ENCODE results near the gene CAPZA2. TPM values are rescaled to one million over a fixed set of nuclear protein-coding genes. Genes with fewer than 3 reads are reported as not detected.
A peak's percentile ranks its signal among the peaks of the same experiment; 100 is the strongest.

The CAPZA2 gene
- total RNA-seq, 1 donor from 2014 or later: 69.8 TPM

GRCh38 chr7:116949941-116950801 is 87.8 kb downstream of the CAPZA2 start:
- Histone ChIP-seq H3K4me3 (ENCODE audit: low read depth, low read length) (no peak overlapping the region), H3K27me3 (ENCODE audit: control insufficient read depth, insufficient read depth, low read length) (no peaks in the 10 kb centered on the region), H3K36me3 (ENCODE audit: control insufficient read depth, insufficient read depth, low read length) (no peaks in the 10 kb centered on the region)
- TF ChIP-seq, protein P1, sequence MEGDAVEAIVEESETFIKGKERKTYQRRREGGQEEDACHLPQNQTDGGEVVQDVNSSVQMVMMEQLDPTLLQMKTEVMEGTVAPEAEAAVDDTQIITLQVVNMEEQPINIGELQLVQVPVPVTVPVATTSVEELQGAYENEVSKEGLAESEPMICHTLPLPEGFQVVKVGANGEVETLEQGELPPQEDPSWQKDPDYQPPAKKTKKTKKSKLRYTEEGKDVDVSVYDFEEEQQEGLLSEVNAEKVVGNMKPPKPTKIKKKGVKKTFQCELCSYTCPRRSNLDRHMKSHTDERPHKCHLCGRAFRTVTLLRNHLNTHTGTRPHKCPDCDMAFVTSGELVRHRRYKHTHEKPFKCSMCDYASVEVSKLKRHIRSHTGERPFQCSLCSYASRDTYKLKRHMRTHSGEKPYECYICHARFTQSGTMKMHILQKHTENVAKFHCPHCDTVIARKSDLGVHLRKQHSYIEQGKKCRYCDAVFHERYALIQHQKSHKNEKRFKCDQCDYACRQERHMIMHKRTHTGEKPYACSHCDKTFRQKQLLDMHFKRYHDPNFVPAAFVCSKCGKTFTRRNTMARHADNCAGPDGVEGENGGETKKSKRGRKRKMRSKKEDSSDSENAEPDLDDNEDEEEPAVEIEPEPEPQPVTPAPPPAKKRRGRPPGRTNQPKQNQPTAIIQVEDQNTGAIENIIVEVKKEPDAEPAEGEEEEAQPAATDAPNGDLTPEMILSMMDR (IDR thresholded peaks at IDR 0.05; ENCODE audit: insufficient read depth, low read length, poor library complexity, severe bottlenecking): no peak
- DNase-seq (ENCODE audit: low read depth): no peak

DNA sequence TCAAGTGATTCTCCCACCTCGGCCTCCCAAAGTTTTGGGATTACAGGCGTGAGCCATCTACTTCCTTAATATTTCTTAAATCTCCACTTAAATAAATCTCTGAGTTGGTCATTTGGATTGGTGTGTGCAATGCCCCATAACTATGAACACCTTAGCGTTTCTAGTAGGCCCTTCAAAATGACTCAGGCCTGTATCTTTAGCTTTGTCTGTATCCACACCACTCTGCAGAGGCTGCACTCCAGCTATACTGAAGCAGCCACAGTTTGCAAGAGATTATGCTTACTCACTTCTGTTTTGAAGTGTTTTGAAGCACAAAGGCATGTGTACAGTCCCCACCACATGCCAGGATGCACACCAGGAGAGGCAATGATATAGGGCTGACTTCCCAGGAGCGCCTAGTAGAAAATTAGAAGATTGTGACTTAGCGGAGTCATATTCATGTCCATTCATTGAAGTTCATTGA is 88.5 kb downstream of the CAPZA2 start:
- H3K36me3 ChIP-seq (ENCODE audit: control insufficient read depth, insufficient read depth, low read length): no peaks in the 10 kb centered on the region

GRCh38 chr7:116951366-116952292 is 89.2 kb downstream of the CAPZA2 start:
- no peaks in the 10 kb centered on the region for H3K36me3 ChIP-seq (ENCODE audit: control insufficient read depth, insufficient read depth, low read length)
- no peaks in the 10 kb centered on the region for H3K27me3 ChIP-seq (ENCODE audit: control insufficient read depth, insufficient read depth, low read length)
- TF ChIP-seq, protein P1 (IDR thresholded peaks at IDR 0.05; ENCODE audit: insufficient read depth, low read length, poor library complexity, severe bottlenecking): no peak
- DNase-seq (ENCODE audit: low read depth): no peak
- no peak overlapping the region for H3K4me3 ChIP-seq (ENCODE audit: low read depth, low read length)

More for the DNA sequence above, 88.5 kb downstream of the CAPZA2 start:
- no peak overlapping the region for H3K4me3 ChIP-seq (ENCODE audit: low read depth, low read length)
- H3K27me3 ChIP-seq (ENCODE audit: control insufficient read depth, insufficient read depth, low read length): no peaks in the 10 kb centered on the region
- DNase-seq (ENCODE audit: low read depth): no peak
- TF ChIP-seq, protein P1 (IDR thresholded peaks at IDR 0.05; ENCODE audit: insufficient read depth, low read length, poor library complexity, severe bottlenecking): no peak

DNA sequence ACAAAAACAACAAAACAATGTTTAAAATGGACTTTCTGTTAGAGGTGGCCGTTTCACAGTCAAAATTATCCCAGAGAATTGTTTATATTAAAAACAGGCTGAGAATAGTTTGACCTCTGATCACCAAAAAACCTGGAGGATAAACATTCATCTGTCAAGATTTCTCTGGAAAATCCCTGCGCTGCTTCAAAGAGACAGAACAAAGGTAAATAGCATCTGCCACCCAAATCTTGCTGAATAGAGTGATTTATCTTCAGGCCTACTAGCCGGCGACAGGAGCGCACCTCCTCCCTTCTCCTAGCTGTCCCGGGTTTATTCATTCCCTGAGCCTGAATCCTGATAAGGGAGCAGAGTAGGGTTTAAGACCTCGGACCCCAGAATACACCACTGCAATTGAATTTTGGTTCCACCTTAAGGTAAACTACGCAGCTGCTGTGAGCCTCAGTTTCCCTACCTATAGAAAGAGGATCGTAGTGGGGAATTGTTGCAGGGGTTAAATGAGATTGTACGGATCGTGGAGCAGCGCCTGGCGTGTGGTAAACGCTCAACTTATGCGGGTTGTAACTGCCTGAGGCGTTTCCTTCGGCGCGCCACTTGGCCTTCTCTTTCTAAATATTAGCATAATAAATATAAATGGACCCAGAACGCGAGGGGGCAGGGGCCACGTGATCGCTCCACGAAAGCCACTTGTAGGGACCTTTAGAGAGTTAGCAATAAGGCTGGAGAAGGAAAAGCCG is 90.4 kb downstream of the CAPZA2 start:
- TF ChIP-seq, protein P1 (IDR thresholded peaks at IDR 0.05; ENCODE audit: insufficient read depth, low read length, poor library complexity, severe bottlenecking): no peak
- H3K36me3 ChIP-seq (ENCODE audit: control insufficient read depth, insufficient read depth, low read length): no peaks in the 10 kb centered on the region
- H3K27me3 ChIP-seq (ENCODE audit: control insufficient read depth, insufficient read depth, low read length): no peaks in the 10 kb centered on the region
- DNase-seq (ENCODE audit: low read depth): no peak
- peak overlapping the region; percentile 93 for H3K4me3 ChIP-seq (ENCODE audit: low read depth, low read length)

DNA sequence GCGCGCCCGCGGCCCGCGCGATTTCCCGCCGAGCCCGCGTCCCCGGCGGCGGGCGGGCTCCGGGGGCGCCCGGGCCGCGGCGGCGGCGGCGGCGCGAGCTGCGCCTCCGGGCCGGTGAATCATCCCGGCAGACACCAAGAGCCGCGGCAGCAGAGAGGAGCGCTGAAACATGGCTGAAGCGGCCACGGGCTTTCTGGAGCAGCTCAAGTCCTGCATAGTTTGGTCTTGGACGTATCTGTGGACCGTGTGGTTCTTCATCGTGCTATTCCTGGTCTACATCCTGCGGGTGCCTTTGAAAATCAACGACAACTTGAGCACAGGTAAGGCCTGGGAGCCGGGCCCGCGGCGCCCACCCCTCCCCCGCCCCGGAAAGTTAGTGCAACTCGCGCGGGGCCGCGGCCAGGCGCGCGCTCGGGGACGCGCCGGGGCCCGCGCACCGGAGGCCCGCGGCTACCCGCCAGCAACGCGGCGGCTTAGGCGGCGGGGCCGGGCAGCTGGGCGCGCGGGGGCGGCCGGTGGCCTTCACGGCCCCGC is 91.1 kb downstream of the CAPZA2 start, which contains the start of gene ST7:
Gene ST7, plus strand, starts transcription at position 130 of the 534 bp plus-strand sequence. Its CDS starts 40 bp downstream, at position 170.
- Histone ChIP-seq H3K36me3 (ENCODE audit: control insufficient read depth, insufficient read depth, low read length) (no peaks in the 10 kb centered on the region), H3K27me3 (ENCODE audit: control insufficient read depth, insufficient read depth, low read length) (no peaks in the 10 kb centered on the region), H3K4me3 (ENCODE audit: low read depth, low read length) (peak within 1 kb of the TSS; percentile 93)
- TF ChIP-seq, protein P1 (IDR thresholded peaks at IDR 0.05; ENCODE audit: insufficient read depth, low read length, poor library complexity, severe bottlenecking): no peak
- DNase-seq (ENCODE audit: low read depth): peak; percentile 23

All from kidney epithelial cell (primary cell).